Measurements from ENCODE around the gene OR5W2. TPM values are rescaled to one million over a fixed set of nuclear protein-coding genes. Genes with fewer than 3 reads are reported as not detected.

The OR5W2 gene
- not detected in 5 replicates for total RNA-seq (2022; extraction: Qiagen RNA extraction; ENCODE audit: low read depth)

DNA sequence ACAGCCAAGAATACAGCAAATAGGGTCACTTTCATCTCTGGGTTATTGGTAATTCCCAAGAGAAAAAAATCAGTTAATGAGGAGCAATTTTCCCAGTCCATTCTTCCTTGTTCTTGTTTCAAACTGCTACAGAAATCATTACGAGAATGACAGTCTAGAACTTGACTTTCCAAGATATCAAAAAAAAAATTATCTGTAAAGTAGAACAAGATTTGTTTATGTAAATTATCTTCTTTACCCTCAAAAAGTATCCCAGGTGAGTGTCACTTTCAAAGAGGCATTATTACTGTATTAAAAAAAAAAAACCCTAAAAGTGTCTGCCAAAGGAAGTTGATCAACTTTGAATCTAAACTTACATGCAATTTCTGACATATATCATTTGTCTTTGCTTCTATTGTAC lies at the start of gene OR5W2:
OR5W2 (minus strand) TSS at position 101 of the 400 bp plus-strand sequence; CDS start at position 101, 0 bp downstream.

DNA sequence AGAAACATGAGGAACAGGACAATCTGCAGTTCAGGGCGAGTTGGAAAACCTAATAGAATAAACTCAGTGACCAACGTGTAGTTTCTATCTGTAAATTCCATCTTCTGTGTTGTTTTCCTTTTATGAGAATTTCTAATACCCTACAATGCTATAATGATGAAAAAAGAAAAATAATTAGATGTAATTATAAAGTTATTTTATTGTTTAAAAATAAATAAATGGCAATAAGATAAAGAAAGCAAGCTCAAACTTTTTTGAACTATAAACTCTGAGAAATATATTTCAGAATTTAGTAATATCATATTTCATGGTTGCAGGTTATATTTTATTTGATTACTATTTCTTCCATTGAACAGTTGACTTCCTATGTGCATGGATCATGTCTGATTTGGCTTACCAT lies 21.9 kb upstream of the OR5W2 start, which contains the start of gene OR5I1:
OR5I1 (minus strand) TSS at position 101 of the 400 bp plus-strand sequence; CDS start at position 101, 0 bp downstream.

GRCh38 chr11:55882997-55883396 lies 31.4 kb downstream of the OR5W2 start, which contains the start of gene TRIM51:
Gene TRIM51 (plus strand): TSS chr11:55883297. CDS start chr11:55885429, 2,132 bp downstream.

Other genes with a start within 250 kb of the OR5W2 start
- not detected in 5 replicates for gene OR5D13, start 141.1 kb downstream of the OR5W2 start, total RNA-seq (2022; extraction: Qiagen RNA extraction; ENCODE audit: low read depth)
- gene OR5D14, start 119.0 kb downstream of the OR5W2 start, total RNA-seq (2022; extraction: Qiagen RNA extraction; ENCODE audit: low read depth), result not detected in 5 replicates
- not detected in 5 replicates for gene OR5L1, start 103.2 kb downstream of the OR5W2 start, total RNA-seq (2022; extraction: Qiagen RNA extraction; ENCODE audit: low read depth)
- gene OR5D18, start 95.0 kb downstream of the OR5W2 start, total RNA-seq (2022; extraction: Qiagen RNA extraction; ENCODE audit: low read depth), result not detected in 5 replicates
- gene OR5L2, start 87.4 kb downstream of the OR5W2 start, total RNA-seq (2022; extraction: Qiagen RNA extraction; ENCODE audit: low read depth), result not detected in 5 replicates
- not detected in 5 replicates for gene OR5D16, start 75.8 kb downstream of the OR5W2 start, total RNA-seq (2022; extraction: Qiagen RNA extraction; ENCODE audit: low read depth)
- gene TRIM51, start 31.3 kb downstream of the OR5W2 start, total RNA-seq (2022; extraction: Qiagen RNA extraction; ENCODE audit: low read depth), result not detected in 5 replicates
- gene OR5I1, start 21.8 kb upstream of the OR5W2 start, total RNA-seq (2022; extraction: Qiagen RNA extraction; ENCODE audit: low read depth), result not detected in 5 replicates
- gene OR10AG1, start 55.4 kb upstream of the OR5W2 start, total RNA-seq (2022; extraction: Qiagen RNA extraction; ENCODE audit: low read depth), result not detected in 5 replicates
- not detected in 5 replicates for gene OR5F1, start 80.0 kb upstream of the OR5W2 start, total RNA-seq (2022; extraction: Qiagen RNA extraction; ENCODE audit: low read depth)
- gene OR5AS1, start 113.1 kb upstream of the OR5W2 start, total RNA-seq (2022; extraction: Qiagen RNA extraction; ENCODE audit: low read depth), result not detected in 5 replicates
- not detected in 5 replicates for gene OR8I2, start 178.7 kb upstream of the OR5W2 start, total RNA-seq (2022; extraction: Qiagen RNA extraction; ENCODE audit: low read depth)
- not detected in 5 replicates for gene OR8H2, start 189.1 kb upstream of the OR5W2 start, total RNA-seq (2022; extraction: Qiagen RNA extraction; ENCODE audit: low read depth)
- gene OR8H3, start 207.8 kb upstream of the OR5W2 start, total RNA-seq (2022; extraction: Qiagen RNA extraction; ENCODE audit: low read depth), result not detected in 5 replicates
- gene OR8J3, start 225.6 kb upstream of the OR5W2 start, total RNA-seq (2022; extraction: Qiagen RNA extraction; ENCODE audit: low read depth), result not detected in 5 replicates
- not detected in 5 replicates for gene OR8K5, start 245.7 kb upstream of the OR5W2 start, total RNA-seq (2022; extraction: Qiagen RNA extraction; ENCODE audit: low read depth)

Measured in A549 treated with CpdA at 1 μM for 4 hours (cell line).